ENCODE results near the gene GOLGA8T.
"Not testable (repeated sequence)": the region's sequence is repeated elsewhere in the genome, so short reads cannot be mapped to it uniquely, and the experiment has no call there.

- not testable (repeated sequence) for TF ChIP-seq CTCF (IDR thresholded peaks at IDR 0.05); SIN3A (IDR thresholded peaks at IDR 0.05; ENCODE audit: borderline replicate concordance, insufficient read depth, low read depth, low read length); TCF7L2 (IDR thresholded peaks at IDR 0.05; ENCODE audit: low read depth, low read length); POLR2AphosphoS5 (IDR thresholded peaks at IDR 0.05; ENCODE audit: low read depth, low read length)
- TF ChIP-seq, protein P1, sequence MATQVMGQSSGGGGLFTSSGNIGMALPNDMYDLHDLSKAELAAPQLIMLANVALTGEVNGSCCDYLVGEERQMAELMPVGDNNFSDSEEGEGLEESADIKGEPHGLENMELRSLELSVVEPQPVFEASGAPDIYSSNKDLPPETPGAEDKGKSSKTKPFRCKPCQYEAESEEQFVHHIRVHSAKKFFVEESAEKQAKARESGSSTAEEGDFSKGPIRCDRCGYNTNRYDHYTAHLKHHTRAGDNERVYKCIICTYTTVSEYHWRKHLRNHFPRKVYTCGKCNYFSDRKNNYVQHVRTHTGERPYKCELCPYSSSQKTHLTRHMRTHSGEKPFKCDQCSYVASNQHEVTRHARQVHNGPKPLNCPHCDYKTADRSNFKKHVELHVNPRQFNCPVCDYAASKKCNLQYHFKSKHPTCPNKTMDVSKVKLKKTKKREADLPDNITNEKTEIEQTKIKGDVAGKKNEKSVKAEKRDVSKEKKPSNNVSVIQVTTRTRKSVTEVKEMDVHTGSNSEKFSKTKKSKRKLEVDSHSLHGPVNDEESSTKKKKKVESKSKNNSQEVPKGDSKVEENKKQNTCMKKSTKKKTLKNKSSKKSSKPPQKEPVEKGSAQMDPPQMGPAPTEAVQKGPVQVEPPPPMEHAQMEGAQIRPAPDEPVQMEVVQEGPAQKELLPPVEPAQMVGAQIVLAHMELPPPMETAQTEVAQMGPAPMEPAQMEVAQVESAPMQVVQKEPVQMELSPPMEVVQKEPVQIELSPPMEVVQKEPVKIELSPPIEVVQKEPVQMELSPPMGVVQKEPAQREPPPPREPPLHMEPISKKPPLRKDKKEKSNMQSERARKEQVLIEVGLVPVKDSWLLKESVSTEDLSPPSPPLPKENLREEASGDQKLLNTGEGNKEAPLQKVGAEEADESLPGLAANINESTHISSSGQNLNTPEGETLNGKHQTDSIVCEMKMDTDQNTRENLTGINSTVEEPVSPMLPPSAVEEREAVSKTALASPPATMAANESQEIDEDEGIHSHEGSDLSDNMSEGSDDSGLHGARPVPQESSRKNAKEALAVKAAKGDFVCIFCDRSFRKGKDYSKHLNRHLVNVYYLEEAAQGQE (IDR thresholded peaks at IDR 0.05; ENCODE audit: insufficient read depth in 1 of 2, low read depth in 2 of 2, low read length in 1 of 2): not testable (repeated sequence)
Observed at GRCh38 chr15:30143246-30143645, 8.4 kb downstream of the GOLGA8T start.
